Measurements from ENCODE around the gene L1TD1. TPM values are rescaled to one million over a fixed set of nuclear protein-coding genes. Genes with fewer than 3 reads are reported as not detected.

L1TD1 gene
- total and polyA plus RNA-seq, 2 of the 13 experiments (the other 11 are each of a cell fraction or from before 2014, with no cell fraction given), result not detected

DNA sequence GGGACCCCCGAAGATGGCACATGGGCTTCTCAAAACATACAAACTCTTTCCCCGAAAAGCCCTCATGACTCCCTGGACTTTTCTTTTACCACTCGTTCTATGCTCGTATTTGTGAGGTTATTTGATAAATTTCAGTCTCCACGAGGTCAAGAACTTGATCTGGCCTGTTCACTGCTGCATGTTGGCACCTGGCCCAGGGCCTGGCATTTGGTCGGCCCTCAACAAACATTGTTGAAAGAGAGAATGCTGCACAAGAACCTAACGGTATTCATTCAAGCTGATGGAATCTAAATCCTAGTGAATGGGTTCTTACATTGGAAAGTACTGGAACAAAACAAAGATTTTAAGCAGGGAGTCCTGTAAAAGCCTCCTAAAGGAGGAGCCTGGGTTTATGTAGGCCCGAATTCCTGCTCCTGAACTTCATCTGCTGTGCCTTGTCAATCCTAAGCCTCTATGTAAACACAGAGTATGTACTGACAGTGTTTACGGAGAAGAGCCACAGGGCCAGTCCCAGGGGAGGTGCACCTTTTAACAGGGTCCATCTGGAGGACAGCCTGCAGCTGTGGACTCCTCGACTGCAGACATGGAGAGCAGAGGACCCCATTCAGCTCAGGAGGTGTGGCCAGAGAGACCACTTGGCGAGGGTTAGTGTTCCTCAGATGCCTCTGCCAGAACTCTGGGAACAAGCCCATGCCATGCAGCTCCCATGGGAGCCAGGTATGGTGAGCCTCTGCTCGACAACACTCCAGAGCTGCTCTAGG, 46.9 kb downstream of the L1TD1 start:
- ChIA-PET CTCF (ENCODE audit: low intra/inter-chr PET ratio, low total read pairs) (interaction anchor here (1.6 kb wide), 1 partner anchor 66 kb away, joined by 3 read pairs; no protein-coding TSS in a partner anchor), POLR2A (no interaction called here)
- H3K4me2 ChIP-seq (ENCODE audit: low read depth, low read length), result peak overlapping the region; percentile 66
- in situ Hi-C loops (cut with HindIII; ENCODE audit: extremely low pct_ligation_motif_present, low pct_unique_long_range_greater_than_20kb) (no loop called here), intact Hi-C loops (cut with micrococcal nuclease; ENCODE audit: unreplicated experiment) (loop anchor here (5.0 kb wide), 3 partner anchors 46 to 166 kb away; no protein-coding TSS in a partner anchor)
- H3K27me3 ChIP-seq (ENCODE audit: control insufficient read depth in 1 of 2, insufficient read depth in 2 of 2, low read length in 2 of 2), result no peaks in the 10 kb centered on the region
- FAIRE-seq (peak; percentile 76), DNase-seq (ENCODE audit: low spot score) (peak; percentile 91), ATAC-seq (peak; percentile 91)
- 19% methylated on average over 12 of the region's 12 CpGs for WGBS (ENCODE audit: low lambda C conversion rate)
- no peaks in the 10 kb centered on the region for H4K20me1 ChIP-seq (ENCODE audit: insufficient read depth, low read length)
- no peak overlapping the region for H2AFZ ChIP-seq (ENCODE audit: low read length)
- no peaks in the 10 kb centered on the region for H3K9me3 ChIP-seq (ENCODE audit: low read length)
- H3K79me2 ChIP-seq (ENCODE audit: insufficient read depth, low read length), result no peaks in the 10 kb centered on the region
- BruUV-seq (replicated peaks), result no TSS peak
- peaks cover 75% of the 10 kb centered on the region for H3K4me1 ChIP-seq (ENCODE audit: insufficient read depth, low read length)
- H3K4me3 ChIP-seq (replicated peaks in 1 of 3; ENCODE audit: insufficient read depth in 1 of 3, low read depth in 2 of 3, low read length in 3 of 3), result peak overlapping the region in 1 of 3 experiments; percentile 22; a peak in 2 of 6 replicates
- peak overlapping the region; percentile 22; the same call in 1 of the 2 replicates for H3K9ac ChIP-seq (ENCODE audit: insufficient read depth, low read depth, low read length)
- peak overlapping the region; percentile 66 for H3K27ac ChIP-seq (ENCODE audit: extremely low read length, insufficient read depth, low read length)
- H3K36me3 ChIP-seq (replicated peaks in 1 of 2; ENCODE audit: control insufficient read depth in 1 of 2, insufficient read depth in 2 of 2, low read length in 2 of 2), result peaks cover 0 to 9% of the 10 kb centered on the region in 2 experiments; a peak in 2 of 5 replicates
- TF ChIP-seq SRSF1 (optimal IDR thresholded peaks at IDR 0.05; ENCODE audit: low read depth, low read length) (peak; percentile 22), RERE (CRISPR knock-in tag; IDR thresholded peaks at IDR 0.05; ENCODE audit: low read depth) (0 out of 2 replicates have a peak, but pooled peaks have one; percentile 17), ATM (IDR thresholded peaks at IDR 0.05; ENCODE audit: borderline replicate concordance) (no peak), MEIS1 (CRISPR knock-in tag; IDR thresholded peaks at IDR 0.05; ENCODE audit: borderline replicate concordance) (peak; percentile 79; the same call in 1 of the 2 replicates), ZNF335 (CRISPR knock-in tag; IDR thresholded peaks at IDR 0.05) (no peak), CCAR2 (optimal IDR thresholded peaks at IDR 0.05; ENCODE audit: low read depth, low read length) (no peak), PHF20 (CRISPR knock-in tag; IDR thresholded peaks at IDR 0.05) (no peak), ZNF547 (CRISPR knock-in tag; IDR thresholded peaks at IDR 0.05) (no peak), STAT5B (CRISPR knock-in tag; IDR thresholded peaks at IDR 0.05) (no peak), NAIF1 (CRISPR knock-in tag; IDR thresholded peaks at IDR 0.05; ENCODE audit: borderline replicate concordance) (no peak), DRAP1 (CRISPR knock-in tag; IDR thresholded peaks at IDR 0.05) (peak; percentile 47; the same call in 1 of the 2 replicates)
- TF ChIP-seq, protein P1, sequence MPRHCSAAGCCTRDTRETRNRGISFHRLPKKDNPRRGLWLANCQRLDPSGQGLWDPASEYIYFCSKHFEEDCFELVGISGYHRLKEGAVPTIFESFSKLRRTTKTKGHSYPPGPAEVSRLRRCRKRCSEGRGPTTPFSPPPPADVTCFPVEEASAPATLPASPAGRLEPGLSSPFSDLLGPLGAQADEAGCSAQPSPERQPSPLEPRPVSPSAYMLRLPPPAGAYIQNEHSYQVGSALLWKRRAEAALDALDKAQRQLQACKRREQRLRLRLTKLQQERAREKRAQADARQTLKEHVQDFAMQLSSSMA (CRISPR knock-in tag; IDR thresholded peaks at IDR 0.05), result no peak
- TF ChIP-seq, protein P2, sequence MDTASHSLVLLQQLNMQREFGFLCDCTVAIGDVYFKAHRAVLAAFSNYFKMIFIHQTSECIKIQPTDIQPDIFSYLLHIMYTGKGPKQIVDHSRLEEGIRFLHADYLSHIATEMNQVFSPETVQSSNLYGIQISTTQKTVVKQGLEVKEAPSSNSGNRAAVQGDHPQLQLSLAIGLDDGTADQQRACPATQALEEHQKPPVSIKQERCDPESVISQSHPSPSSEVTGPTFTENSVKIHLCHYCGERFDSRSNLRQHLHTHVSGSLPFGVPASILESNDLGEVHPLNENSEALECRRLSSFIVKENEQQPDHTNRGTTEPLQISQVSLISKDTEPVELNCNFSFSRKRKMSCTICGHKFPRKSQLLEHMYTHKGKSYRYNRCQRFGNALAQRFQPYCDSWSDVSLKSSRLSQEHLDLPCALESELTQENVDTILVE (CRISPR knock-in tag; IDR thresholded peaks at IDR 0.05), result 0 out of 2 replicates have a peak, but pooled peaks have one; percentile 42
- TF ChIP-seq, protein P3, sequence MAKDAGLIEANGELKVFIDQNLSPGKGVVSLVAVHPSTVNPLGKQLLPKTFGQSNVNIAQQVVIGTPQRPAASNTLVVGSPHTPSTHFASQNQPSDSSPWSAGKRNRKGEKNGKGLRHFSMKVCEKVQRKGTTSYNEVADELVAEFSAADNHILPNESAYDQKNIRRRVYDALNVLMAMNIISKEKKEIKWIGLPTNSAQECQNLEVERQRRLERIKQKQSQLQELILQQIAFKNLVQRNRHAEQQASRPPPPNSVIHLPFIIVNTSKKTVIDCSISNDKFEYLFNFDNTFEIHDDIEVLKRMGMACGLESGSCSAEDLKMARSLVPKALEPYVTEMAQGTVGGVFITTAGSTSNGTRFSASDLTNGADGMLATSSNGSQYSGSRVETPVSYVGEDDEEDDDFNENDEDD (CRISPR knock-in tag; IDR thresholded peaks at IDR 0.05; ENCODE audit: borderline replicate concordance), result no peak
